HEK293 (cell line): ENCODE results near the gene INSRR.

Experiments
- CTCF ChIA-PET: fragments of 350-600 bp; formaldehyde crosslinking; extraction: SDS; loops from one replicate; lab custom pipeline; 2021; ENCODE audit warnings: antibody characterized with exemption; lab: Yijun Ruan, JAX
- POLR2A ChIA-PET: fragments of 300-600 bp; formaldehyde crosslinking; extraction: SDS; loops from one replicate; lab custom pipeline; 2020; ENCODE audit warnings: antibody characterized with exemption, inconsistent platforms; lab: Yijun Ruan, JAX
- H3K27ac ChIP-seq: fragments of 200-500 bp; sonication (Bioruptor generic); 2 replicates; pipeline ENCODE4 v1.5.1; 2014; ENCODE audit warnings: low read depth, low read length, control low read depth, inconsistent platforms; ENCODE audit errors: extremely low read depth
- H3K36me3 ChIP-seq, 2 experiments: fragments of 200-500 bp in 1 of 2; sonication (Bioruptor generic) in 1 of 2; 1 replicate in 1 of 2; 2 replicates in 1 of 2; pipeline ENCODE4 v1.5.1; 2014 to 2017; ENCODE audit warnings: inconsistent platforms in 2 of 2, low read length in 2 of 2; ENCODE audit not compliant: control insufficient read depth in 2 of 2, insufficient read depth in 1 of 2
- H3K4me1 ChIP-seq: fragments of 200-500 bp; sonication (Bioruptor generic); 2 replicates; pipeline ENCODE4 v1.5.1; 2014; ENCODE audit warnings: mild to moderate bottlenecking, low read length, inconsistent platforms; ENCODE audit not compliant: control insufficient read depth, insufficient read depth
- H3K4me3 ChIP-seq: 2 replicates; pipeline ENCODE4 v1.5.1; 2011; ENCODE audit warnings: low read depth, mild to moderate bottlenecking, control low read depth, low read length, moderate library complexity
- H3K9me3 ChIP-seq: fragments of 200-500 bp; sonication (Bioruptor generic); 2 replicates; pipeline ENCODE4 v1.5.1; 2014; ENCODE audit warnings: low read depth, low read length, inconsistent platforms; ENCODE audit not compliant: control insufficient read depth, insufficient read depth
- BCL11B ChIP-seq: fragments of 450-650 bp; formaldehyde crosslinking; IDR thresholded peaks from 2 replicates; pipeline ENCODE4 v1.5.1; 2016; ENCODE audit warnings: low read depth, missing biosample characterization, missing genetic modification characterization
- HOXC10 ChIP-seq: sonication (generic); formaldehyde crosslinking; IDR thresholded peaks from 2 replicates; pipeline ENCODE4 v1.8.1; 2023; ENCODE audit warnings: mild to moderate bottlenecking, missing genetic modification reagents
- KLF10 ChIP-seq: fragments of 450-650 bp; IDR thresholded peaks from 2 replicates; pipeline ENCODE4 v1.5.1; 2018; ENCODE audit warnings: missing biosample characterization, mild to moderate bottlenecking, missing genetic modification characterization
- KLF17 ChIP-seq: fragments of 450-650 bp; formaldehyde crosslinking; IDR thresholded peaks from 2 replicates; pipeline ENCODE4 v1.5.1; 2016; ENCODE audit warnings: missing biosample characterization, missing genetic modification characterization
- ZBTB10 ChIP-seq: fragments of 450-650 bp; formaldehyde crosslinking; IDR thresholded peaks from 2 replicates; pipeline ENCODE4 v1.5.1; 2016; ENCODE audit warnings: missing biosample characterization, missing genetic modification characterization
- ZBTB17 ChIP-seq: fragments of 450-650 bp; formaldehyde crosslinking; IDR thresholded peaks from 2 replicates; pipeline ENCODE4 v1.5.1; 2016; ENCODE audit warnings: missing biosample characterization, missing genetic modification characterization
- ZFP69B ChIP-seq: fragments of 450-650 bp; formaldehyde crosslinking; IDR thresholded peaks from 2 replicates; pipeline ENCODE4 v1.5.1; 2016; ENCODE audit warnings: missing biosample characterization, missing genetic modification characterization
- ZNF223 ChIP-seq: fragments of 450-650 bp; formaldehyde crosslinking; IDR thresholded peaks from 2 replicates; pipeline ENCODE4 v1.5.1; 2016; ENCODE audit warnings: missing biosample characterization, missing genetic modification characterization
- ZNF23 ChIP-seq: fragments of 450-650 bp; formaldehyde crosslinking; IDR thresholded peaks from 2 replicates; pipeline ENCODE4 v1.5.1; 2016; ENCODE audit warnings: missing biosample characterization, missing genetic modification characterization, borderline replicate concordance
- ZNF274 ChIP-seq, 2 experiments: fragments of 200-500 bp in 1 of 2; fragments of 450-650 bp in 1 of 2; sonication (Bioruptor generic) in 1 of 2; formaldehyde crosslinking in 1 of 2; IDR thresholded peaks; 2 replicates each; pipeline versions ENCODE4 v1.5.1 to v1.6.1; 2014 to 2016; ENCODE audit warnings: borderline replicate concordance in 1 of 2, inconsistent platforms in 1 of 2, low read length in 1 of 2, missing biosample characterization in 1 of 2, missing genetic modification characterization in 1 of 2
- ZNF449 ChIP-seq: fragments of 450-650 bp; formaldehyde crosslinking; IDR thresholded peaks from 2 replicates; pipeline ENCODE4 v1.5.1; 2017; ENCODE audit warnings: missing biosample characterization, mild to moderate bottlenecking, missing genetic modification characterization, moderate library complexity
- ZNF488 ChIP-seq: fragments of 450-650 bp; formaldehyde crosslinking; IDR thresholded peaks from 2 replicates; pipeline ENCODE4 v1.5.1; 2016; ENCODE audit warnings: missing biosample characterization, missing genetic modification characterization
- ZNF544 ChIP-seq: fragments of 450-650 bp; formaldehyde crosslinking; IDR thresholded peaks from 2 replicates; pipeline ENCODE4 v1.5.0; 2017; ENCODE audit warnings: missing biosample characterization, missing genetic modification characterization
- ZNF692 ChIP-seq: fragments of 450-650 bp; formaldehyde crosslinking; IDR thresholded peaks from 2 replicates; pipeline ENCODE4 v1.5.1; 2016; ENCODE audit warnings: missing biosample characterization, missing genetic modification characterization

Gene INSRR

GRCh38 chr1:156857532-156857931 lies 1.4 kb downstream of the INSRR start:
- Histone ChIP-seq H3K36me3 (no peaks in the 10 kb centered on the region), H3K9me3 (no peaks in the 10 kb centered on the region), H3K4me3 (no peak overlapping the region), H3K27ac (no peak overlapping the region), H3K4me1 (peaks cover 2% of the 10 kb centered on the region; the same call in 1 of the 2 replicates)
- POLR2A ChIA-PET, result no interaction called here
- no peak for TF ChIP-seq HOXC10 (CRISPR knock-in tag)
- TF ChIP-seq ZNF274 (IDR thresholded peaks at IDR 0.05; ENCODE audit: low read length), result no peak
- TF ChIP-seq ZNF274 (tag by site-specific recombination; IDR thresholded peaks at IDR 0.05; ENCODE audit: borderline replicate concordance), result no peak
- TF ChIP-seq ZNF488 (tag by site-specific recombination), result no peak
- TF ChIP-seq ZNF223, result no peak
- TF ChIP-seq KLF10, result no peak
- no peak for TF ChIP-seq ZNF449 (tag by site-specific recombination)
- no peak for TF ChIP-seq ZFP69B (tag by site-specific recombination)
- no peak for TF ChIP-seq ZNF544 (tag by site-specific recombination)
- TF ChIP-seq ZBTB17 (tag by site-specific recombination), result no peak
- TF ChIP-seq ZBTB10 (tag by site-specific recombination), result no peak
- TF ChIP-seq ZNF692 (tag by site-specific recombination), result no peak
- no peak for TF ChIP-seq BCL11B (tag by site-specific recombination)
- TF ChIP-seq KLF17, result no peak
- CTCF ChIA-PET, result interaction anchor here (0.7 to 7.6 kb wide), 13 partner anchors 8 to 170 kb away, joined by 3 to 129 read pairs (median 4); partner anchors contain the start of genes ISG20L2 and METTL25B

- Histone ChIP-seq H3K27ac (no peak overlapping the region), H3K36me3 (no peaks in the 10 kb centered on the region), H3K4me1 (peaks cover 2% of the 10 kb centered on the region; the same call in 1 of the 2 replicates), H3K9me3 (no peaks in the 10 kb centered on the region), H3K4me3 (no peak overlapping the region)
- CTCF ChIA-PET, result interaction anchor here (0.9 to 7.6 kb wide), 5 partner anchors 17 to 129 kb away, joined by 3 to 129 read pairs (median 4); partner anchors contain the start of genes ISG20L2 and METTL25B
- TF ChIP-seq ZNF23, result no peak
- POLR2A ChIA-PET, result no interaction called here
Observed at GRCh38 chr1:156856282-156856785, 2.6 kb downstream of the INSRR start.
